Measurements from ENCODE around the gene STX16.
A peak's percentile ranks its signal among the peaks of the same experiment; 100 is the strongest.

The STX16 gene

DNA sequence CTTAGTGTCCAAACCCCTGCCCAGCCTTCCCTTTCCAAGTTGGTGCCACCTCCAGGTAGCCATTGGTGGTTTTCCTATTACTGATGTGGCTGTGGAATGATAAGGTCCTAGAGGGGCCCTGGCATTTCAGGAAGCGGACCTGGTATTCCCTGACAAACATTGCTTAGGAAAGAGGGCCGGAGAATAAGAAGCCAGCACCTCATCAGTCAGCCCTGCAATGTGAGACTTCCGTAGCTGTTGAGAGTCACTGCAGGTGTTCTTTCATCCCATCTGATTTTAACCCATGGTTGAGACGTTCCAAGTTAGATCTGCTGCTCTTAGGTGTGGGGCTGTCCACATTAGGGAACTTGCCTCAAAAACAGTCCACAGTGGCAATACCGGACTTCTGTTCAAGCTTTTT is 26.7 kb downstream of the STX16 start:
- DNase-seq, result no peak

DNA sequence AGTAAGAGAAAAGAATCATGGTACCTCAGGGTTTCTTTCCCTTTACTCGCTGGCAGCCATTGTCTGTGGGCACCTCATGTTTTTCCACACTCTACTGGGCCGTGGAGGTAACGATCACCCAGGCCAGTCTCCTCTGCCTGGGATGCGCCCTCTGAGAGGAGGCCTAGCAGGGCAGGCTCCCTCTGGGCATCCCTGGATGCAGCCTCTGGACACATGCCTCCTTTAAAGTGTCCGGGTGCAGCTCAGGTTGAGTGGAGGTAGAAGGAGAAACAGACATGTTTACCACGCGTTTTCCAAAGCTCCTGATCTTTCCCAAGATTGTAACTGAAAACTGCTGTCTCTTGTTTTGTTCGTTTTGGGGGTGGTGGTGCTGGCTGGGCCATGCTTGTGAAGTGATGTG is 27.7 kb downstream of the STX16 start:
- DNase-seq, result no peak

DNA sequence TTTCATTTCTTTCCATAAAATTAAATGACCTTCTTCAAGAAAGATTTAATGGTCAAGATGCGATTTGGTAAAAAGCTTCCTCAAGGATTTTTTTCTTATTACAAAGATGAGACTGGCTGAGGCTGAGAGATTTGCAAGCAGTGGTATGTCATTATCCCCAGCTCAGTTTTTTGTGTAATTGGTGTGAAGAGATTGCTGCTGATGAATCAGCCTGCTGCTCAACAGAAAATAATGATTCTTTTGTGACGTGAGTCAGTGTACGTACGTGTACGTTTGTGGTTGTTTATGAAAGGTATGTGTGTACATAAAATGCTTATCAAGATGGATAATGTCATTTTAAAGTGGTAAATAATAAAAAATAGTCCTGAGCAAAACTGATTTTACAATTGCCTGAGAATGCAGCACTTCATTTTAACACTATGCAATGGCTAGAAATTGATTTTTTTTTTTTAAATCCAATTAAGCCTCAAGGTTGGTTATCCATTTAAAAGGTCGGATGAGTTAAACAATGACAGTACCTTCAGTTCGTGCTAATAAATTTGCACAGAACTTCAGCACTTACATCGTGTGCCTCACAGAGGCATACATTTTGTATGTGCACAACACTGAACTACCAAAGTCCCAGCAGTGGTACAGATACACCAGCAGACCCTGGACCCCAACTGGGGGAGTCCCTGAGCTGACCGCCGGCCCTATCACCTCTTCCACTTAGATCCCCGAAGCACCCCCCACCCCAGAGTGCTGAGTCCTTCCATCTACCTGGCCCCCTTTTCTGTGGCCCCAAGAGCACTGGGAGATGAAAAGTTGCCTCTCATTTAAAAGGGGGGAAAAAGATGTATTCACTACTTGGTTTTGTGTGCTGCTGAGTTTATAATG is 31.8 kb downstream of the STX16 start:
- no peak for DNase-seq

DNA sequence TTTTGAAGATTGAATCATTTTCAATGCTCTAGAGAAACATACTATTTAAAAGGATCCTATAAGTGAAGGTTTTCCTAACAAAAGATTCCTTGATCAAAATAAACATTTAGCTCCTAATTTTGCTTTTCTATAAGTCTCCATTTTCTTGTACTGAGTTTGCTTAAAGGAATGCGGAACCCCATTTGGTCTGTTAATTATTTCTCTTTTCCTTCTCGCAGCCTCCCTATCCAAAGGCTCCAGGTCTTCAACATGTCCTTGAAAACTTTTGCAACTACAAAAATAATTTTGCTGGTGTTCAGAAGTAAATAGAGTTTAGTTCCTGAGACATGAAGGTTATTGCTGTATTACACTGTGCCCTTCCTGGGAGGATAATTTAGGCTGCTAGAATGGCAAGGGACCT is 33.2 kb downstream of the STX16 start:
- DNase-seq, result no peak

DNA sequence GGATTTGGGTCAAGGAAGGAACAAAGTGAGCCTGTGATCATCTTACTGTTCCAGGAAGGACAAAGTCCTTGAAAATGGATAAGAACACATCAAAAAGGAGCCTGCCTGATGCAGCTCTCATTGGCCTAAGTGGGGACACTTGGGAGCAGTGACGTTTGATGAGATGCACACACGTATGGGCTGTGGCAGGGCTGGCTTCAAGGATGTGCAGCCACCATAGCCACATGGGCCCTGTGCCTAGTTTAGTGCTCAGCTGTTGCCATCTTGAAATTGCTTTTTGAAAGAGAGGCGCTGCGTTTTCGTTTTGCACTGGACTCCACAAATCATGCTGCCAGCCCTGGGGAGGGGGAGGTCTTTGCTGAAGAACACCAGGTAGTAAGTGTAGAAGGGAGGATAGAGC is 34.9 kb downstream of the STX16 start:
- no peak for DNase-seq

DNA sequence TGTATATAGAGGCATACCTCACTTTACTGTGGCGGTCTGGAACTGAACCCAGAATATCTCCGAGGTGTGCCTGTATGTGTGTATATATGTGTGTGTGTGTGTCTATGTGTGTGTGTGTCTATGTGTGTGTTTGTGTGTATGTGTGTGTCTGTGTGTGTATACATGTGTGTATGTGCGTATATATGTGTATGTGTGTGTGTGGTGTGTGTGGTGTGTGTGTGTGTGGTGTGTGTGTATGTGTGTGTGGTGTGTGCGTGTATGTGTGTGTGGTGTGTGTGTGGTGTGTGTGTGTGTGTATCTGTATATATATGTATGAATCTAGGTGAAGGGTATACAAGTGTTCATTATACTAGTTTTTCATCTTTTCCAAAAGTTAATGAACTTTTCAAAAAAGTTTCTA is 37.3 kb downstream of the STX16 start:
- DNase-seq, result no peak

DNA sequence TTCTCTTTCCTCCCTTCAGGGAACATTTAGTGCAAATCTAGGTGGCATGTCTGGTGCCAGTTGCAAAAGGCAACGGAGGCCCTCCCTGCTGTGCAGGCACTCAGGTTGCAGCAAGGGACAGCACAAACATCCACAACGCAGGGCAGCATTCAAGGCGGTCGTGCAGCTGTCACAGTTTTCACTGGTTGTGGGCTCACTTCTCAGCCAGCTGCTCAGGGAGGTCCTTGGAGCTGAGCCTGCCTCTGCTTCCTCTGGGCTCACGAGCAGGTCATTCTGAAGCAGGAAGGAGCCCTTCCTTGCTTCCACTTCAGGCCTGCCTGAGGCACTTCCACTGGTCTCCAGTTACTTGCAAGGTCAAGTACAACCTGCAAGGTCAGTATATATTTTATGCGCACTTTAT is 37.8 kb downstream of the STX16 start:
- no peak for DNase-seq

DNA sequence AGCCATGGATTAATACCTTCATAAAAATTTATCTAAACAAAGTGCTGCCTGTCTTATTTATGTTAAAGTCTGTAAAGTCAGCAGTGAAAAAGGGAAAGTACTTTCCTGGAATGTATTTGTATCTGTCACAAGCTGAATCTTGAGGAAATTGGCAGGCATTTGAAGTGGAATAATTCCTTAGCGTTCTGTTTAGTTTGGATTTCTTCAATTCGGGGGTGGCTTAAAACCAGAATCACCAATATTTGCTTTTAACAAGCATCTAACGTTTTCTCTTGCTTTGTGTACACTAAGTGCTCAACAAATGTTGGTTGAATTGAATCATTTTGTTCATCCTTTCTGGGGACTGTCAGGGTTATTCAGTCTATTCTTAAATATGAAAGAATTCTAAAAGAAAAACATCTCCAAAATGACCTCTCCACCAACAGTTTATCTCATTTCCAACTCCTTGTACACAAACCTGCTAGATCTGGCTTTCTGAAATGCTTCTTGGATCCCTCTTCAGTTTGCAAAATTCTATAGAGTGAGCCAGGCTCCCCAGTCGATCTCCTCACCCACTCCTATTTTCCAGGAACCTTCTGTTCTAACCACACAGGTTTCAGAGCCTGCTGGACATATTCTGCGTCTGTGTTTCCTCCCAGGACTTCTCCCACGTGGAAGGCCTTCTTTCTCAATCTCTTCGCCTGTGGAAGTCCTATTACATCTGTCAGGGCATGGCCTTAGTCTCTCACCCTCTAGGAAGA is 39.5 kb downstream of the STX16 start:
- DNase-seq, result no peak

DNA sequence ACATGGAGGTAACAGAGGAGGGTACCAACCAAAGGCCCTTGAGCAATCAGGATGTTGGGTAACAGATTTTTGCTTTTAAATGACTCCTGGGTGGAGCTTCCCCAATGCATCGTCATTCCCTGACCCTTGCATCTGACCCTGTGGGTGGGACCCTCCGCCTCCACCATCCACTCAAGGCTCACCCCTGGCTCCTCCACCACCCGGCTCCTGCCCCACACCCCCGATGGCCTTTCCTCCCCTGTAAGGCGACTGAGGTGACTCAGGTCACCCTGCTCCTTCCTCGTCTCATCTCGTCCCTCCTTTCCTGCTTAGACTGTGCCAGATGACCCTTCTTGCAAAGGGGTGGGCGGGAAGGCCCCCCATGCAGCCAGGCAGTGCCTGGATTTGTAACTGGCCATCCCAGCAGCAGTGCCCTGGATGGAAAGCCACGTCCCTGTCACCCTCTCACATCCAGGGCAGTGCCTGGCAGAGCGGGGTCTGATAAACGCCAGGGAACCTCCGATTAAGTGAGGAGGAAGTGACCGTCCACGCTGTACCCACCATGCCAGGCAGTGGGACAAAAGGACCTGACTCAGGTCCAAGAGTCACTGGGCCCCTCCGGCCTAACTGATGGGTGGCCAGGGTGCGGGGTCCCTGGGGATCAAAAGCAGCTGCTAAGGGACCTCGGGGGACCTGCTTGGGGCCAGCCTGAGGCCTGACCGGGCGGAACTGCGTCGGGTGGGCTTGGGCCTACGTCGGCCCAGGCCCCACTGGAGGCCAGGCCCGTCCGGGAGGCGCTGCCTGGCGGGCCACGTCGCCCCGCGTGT is 40.9 kb downstream of the STX16 start:
- no peak for DNase-seq

DNA sequence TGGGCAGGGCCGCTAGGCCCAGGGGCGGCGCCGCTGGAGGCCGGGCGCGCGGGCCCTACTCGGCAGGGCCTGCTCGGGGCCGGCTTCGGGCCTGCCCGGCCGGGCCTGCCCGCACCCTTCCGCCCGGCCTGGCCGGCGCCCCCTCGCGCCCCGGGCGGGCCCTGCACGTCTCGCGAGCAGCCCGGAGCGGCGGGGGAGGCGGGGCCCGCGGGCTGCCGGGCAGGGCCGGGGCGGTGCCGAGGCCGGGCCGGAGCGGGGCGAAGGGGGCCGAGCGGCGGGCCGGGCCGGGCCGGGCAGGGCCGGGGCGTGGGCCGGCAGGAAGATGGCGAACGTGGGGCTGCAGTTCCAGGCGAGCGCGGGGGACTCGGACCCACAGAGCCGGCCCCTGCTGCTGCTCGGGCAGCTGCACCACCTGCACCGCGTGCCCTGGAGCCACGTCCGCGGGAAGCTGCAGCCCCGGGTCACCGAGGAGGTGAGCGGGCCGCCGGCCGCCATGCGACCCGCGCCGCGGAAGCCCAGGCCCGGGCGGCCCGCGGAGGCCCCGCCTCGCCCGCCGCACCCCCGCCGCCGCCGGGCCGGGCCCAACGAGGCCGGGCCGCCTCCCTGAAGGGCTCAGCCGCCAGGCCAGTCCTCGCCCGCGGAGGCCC is 41.6 kb downstream of the STX16 start, which contains the start of gene NPEPL1:
TSS of gene NPEPL1 (plus strand) at position 222 of the 647 bp plus-strand sequence. CDS start at position 323, 101 bp downstream.
- DNase-seq, result peak in 1 of 2 experiments; percentile 10

DNA sequence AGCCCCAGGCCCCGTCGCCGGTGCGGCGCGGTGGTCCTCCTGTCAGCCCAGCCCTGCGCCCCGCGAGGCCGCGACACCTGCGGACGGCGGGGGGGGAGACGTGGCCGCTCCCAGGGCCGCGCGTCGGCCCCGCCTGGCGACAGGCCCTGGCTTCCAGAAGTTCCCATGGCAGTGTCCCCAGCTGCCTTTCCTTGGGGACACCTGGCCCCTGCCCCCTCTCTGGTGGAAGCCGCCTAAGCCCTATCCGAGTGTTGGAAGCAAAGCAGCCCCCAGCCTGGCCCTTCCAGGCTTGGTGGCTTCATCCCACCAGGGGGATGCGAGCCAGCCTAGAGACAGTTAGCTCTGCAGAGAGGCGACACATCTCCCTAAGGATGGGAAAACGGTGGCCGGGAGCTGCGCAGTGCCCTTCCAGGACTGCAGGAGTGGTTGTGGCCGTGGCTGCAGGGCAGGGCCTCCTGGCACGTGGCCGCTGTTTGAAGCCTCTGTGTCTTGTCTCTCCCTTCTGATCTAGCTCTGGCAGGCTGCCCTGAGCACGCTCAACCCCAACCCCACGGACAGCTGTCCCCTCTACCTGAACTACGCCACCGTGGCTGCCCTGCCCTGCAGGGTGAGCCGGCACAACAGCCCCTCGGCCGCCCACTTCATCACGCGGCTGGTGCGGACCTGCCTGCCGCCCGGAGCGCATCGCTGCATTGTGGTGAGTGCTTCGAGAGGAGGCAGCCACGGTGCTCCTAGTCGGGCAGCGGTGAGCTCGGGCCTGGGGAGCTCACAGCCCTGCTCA is 42.3 kb downstream of the STX16 start:
- no peak for DNase-seq

DNA sequence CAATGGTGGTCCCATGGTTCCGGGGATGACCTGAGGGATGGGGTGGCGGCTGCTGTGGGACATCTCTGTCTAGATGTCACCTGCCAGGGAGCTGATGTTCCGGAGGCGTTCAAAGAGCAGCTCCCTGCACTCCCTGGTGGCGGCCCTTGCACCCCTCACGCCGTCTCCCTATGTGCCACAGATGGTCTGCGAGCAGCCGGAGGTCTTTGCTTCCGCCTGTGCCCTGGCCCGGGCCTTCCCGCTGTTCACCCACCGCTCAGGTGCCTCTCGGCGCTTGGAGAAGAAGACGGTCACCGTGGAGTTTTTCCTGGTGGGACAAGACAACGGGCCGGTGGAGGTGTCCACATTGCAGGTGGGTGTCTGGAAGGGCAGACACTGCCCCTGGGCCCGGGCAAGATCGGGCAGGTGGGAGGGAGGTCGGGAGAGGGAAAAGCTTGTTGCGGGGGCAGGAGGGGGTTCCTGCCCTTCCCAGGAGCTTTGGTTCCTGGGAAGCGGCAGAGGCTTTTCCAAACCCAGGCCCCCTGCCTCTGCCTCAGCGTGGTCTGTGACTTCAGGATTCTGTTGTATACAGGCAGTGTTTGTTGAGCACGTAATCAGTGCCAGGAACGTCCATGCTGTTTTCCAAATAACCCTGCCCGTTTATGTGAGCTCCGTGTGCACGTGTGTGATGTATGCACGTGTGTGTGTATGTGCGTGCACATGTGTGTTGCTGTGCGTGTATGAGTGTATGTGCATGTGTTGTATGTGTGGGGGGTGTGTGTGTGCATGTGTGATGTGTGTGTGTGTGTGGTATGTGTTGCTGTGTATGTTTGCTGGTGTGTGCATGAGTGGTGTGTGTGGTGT is 43.4 kb downstream of the STX16 start:
- no peak for DNase-seq

DNA sequence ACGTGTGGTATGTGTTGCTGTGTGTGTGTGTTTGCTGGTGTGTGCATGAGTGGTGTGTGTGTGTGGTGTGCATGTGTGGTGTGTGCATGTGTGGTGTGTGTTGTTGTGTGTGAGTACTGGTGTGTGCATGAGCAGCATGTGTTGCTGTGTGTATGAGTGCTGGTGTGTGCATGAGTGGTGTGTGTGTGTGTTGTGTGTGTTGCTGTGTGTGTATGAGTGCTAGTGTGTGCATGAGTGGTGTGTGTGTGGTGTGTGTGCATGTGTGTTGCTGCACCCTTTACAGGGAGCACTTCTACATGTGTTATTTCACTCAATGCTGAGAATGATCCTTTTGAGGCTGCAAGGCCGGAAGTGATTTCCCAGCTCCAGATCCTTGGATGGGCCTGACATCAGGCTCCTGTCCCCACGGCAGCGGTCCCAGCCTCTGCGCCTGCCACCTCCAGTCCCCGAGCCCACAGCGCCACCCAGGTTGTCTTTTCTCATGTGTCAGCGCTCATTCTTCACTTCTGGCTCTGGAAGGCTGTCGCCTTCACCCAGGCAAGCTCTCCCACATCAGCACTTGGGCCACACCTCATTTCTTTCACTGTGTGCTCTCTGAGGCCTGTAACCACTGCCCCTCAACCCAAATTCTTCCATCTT is 44.1 kb downstream of the STX16 start:
- DNase-seq, result no peak

DNA sequence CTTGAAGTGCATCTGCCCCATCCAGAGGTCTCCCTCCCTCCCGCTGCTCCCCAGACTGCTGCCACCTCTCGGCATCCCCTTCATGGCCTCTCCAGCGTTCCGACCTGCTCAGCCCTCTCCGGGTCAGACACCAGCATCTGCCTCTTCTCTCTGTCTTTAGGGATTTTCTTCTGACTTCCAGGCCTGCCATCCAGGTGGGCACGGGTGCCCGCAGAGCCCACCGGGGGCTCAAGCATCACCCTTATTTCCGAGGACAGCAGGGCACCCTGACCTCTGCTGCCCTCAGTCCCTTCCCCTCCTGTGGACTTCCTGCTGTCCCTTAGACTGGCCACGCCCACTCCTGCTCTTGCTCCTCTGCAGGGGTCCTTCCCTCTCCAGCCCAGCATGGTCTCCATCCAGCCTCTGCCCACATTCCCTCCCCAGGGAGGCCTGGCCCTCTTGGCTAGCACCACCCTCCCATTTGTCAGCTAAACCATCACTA is 44.9 kb downstream of the STX16 start:
- DNase-seq, result no peak

DNA sequence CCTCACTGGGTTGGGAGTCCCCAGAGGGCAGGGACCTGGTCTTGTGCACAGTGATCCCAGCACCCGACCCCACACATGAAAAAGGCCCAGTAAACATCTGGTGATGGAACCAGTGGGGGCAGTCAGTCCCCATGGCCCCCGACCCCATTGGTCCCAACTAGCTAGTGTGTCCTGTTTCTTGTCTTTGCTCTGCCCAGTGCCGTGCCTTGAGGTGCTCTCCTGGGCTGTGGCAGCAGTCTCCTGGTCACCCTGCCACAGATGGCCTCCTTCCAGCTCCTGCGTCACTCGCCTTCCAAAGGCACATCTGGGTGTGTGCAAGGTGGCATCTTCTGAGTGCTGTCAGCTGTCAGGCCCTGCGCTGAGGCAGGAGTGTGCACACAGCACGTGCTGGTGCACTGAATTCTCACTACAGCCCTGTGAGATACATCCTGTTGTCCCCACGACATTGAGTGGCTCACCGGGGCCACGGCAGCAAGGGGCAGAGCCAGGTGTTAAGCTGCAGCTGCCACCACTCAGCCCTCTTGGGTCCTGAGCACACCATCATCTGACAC is 45.4 kb downstream of the STX16 start:
- DNase-seq, result peak in 1 of 2 experiments; percentile 17

DNA sequence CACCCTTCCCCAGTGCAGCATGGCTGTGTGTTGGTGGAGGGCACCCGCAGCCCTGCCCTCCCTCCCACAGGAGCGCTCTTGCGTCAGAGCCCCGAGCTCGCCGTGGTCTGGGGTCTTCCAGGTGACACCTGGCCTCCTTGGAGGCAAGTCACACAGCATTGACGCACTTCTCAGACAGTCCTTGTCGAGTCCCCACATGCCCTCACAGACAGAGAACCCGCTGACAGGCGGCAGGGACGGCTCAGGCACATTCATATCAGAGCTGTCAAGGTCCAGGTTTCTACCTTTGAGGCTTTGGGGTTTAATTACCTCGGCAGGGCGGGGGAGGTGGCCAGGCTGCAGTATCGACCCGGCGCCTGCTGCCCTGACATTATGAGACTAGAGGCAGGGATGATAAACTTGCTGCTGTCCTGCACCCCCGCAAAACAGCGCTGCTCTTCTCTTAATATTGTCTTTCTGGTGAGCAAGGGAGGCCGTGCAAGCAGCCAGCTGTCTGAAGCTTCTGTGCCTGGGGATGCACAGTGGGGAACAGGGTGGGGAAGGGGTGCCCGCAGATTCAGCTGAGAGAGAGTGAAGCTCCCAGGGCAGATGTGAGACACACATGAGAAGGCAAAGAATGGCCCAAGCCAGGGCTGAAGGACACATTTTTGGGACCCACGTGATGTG is 46.3 kb downstream of the STX16 start:
- DNase-seq, result no peak

DNA sequence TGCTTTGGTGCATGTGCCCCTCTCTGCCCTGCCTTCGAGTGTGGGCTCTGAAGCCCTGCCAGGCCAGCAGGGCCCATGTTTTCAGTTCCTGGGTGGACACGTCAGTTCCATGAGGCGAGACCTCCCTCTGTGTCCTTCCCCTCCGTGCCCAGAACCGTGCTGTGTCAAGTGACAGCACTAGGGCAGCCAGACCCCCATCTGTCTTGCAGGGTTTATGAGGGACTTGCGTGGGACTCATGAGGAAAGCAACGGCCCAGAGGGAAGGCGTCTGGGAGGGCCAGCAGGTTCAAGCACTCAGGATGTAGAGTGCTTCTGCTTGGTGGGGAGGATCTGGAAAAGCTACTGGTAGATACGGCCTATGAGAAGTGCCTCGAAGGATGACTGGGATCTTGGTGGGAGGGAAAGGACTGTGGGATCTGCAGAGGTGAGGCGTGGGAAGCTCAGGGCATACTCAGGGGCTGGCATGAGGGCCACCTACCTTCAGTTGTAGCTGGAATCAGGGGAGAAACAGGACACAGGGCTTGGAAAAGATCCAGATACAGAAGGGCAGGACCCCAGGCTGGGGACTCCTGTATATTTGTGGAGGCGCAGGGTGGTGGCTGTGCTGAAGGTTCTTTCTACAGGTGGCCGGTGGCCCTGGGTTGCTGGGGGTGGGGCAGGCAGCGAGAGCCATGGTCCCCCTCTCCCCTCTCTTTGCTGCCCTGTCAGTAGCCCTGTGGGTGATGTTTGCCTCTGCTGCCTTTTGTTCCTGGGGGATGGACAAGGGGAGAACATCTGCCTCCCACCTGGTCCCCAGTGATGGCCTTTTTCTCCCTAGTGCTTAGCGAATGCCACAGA is 47.0 kb downstream of the STX16 start:
- DNase-seq, result no peak

All from SHP77 (cell line).